GM12875 (cell line): Measurements from ENCODE around the gene AUP1.

ENCODE experiments used
- H3K4me3 ChIP-seq: one replicate; pipeline ENCODE4 v1.5.1; 2011; ENCODE audit warnings: low read depth, low read length, control low read depth
- TF ChIP-seq, protein P1 (sequence below): IDR thresholded peaks from 2 replicates; pipeline ENCODE4 v1.5.1; 2011; ENCODE audit warnings: low read depth, mild to moderate bottlenecking, control low read depth, inconsistent platforms, low read length, moderate library complexity, borderline replicate concordance; ENCODE audit not compliant: insufficient read depth

AUP1 gene

DNA sequence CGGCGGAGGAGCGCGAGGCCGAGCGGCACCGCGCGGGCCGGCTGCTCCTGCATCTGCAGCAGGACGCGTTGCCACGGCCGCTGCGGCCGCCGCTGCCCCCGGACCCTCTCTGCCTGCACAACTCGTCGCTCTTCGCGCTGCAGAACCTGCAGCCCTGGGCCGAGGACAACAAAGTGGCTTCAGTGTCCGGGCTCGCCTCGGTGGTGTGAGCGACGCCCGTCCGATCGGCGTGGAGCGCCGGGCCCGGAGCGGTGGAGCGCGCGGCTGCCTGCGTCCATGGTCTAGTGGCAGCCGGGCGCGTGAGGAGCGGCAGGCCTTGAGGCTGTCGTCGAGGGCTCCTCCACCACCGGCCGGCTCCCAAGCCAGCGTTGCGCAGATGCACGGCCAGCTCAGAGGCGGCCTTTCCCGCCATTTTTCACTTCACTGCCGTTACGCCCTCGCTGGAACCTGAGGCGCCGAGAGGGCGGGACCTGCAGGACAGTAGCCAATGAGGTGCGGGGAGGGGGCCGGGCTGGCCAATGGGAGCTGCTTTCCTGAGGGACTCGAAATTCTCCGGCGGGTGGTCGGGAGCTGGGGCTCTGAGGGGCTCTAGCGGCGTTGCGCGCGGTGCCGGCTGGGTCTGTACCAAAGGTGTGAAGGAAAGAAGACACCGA is 13.4 kb downstream of the AUP1 start:
- TF ChIP-seq, protein P1, sequence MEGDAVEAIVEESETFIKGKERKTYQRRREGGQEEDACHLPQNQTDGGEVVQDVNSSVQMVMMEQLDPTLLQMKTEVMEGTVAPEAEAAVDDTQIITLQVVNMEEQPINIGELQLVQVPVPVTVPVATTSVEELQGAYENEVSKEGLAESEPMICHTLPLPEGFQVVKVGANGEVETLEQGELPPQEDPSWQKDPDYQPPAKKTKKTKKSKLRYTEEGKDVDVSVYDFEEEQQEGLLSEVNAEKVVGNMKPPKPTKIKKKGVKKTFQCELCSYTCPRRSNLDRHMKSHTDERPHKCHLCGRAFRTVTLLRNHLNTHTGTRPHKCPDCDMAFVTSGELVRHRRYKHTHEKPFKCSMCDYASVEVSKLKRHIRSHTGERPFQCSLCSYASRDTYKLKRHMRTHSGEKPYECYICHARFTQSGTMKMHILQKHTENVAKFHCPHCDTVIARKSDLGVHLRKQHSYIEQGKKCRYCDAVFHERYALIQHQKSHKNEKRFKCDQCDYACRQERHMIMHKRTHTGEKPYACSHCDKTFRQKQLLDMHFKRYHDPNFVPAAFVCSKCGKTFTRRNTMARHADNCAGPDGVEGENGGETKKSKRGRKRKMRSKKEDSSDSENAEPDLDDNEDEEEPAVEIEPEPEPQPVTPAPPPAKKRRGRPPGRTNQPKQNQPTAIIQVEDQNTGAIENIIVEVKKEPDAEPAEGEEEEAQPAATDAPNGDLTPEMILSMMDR: no peak

GRCh38 chr2:74515271-74515980 is 14.1 kb downstream of the AUP1 start:
- TF ChIP-seq, protein P1: no peak
- H3K4me3 ChIP-seq: peak overlapping the region; percentile 36

More for the DNA sequence above, 13.4 kb downstream of the AUP1 start:
- peak overlapping the region; percentile 26 for H3K4me3 ChIP-seq

DNA sequence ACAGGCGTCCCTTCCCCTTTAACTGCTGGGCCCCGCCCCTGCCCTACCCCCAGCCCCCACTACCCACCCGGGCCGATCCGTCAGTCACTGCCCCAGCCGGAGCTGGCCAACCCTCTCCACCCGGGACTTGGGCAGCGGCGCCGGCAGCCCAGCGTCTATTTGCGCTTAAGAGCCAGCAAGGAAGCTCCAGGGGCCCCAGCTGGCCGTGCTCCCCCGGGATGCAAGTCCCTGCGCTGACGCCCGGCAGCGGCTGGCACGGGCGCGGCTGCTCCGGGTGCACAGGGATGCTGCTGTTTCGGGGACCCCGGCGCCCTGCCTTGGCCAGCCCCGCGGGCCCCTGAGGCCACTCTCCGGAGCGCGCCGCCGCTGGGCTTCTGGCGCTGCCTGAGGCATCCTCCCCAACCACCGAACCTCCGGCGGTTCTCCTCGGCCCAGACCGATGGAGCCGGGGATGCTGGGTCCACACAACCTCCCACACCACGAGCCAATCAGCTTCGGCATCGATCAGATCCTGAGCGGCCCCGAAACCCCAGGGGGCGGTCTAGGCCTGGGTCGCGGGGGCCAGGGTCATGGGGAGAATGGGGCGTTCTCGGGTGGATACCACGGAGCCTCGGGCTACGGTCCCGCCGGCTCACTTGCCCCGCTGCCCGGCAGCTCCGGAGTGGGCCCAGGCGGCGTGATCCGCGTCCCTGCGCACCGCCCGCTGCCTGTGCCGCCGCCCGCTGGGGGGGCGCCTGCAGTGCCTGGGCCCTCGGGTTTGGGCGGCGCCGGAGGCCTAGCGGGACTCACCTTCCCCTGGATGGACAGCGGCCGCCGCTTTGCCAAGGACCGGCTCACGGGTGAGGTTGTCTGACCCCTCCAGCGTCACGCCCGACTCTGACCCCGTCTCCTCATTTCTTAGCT is 14.9 kb downstream of the AUP1 start, which contains the start of gene TLX2:
Gene TLX2 (plus strand): TSS at position 83 of the 903 bp plus-strand sequence. CDS start 357 bp downstream, at position 440.
- peak within 1 kb of the TSS; percentile 36 for H3K4me3 ChIP-seq
- TF ChIP-seq, protein P1: no peak

GRCh38 chr2:74513605-74514367 is 15.7 kb downstream of the AUP1 start:
- TF ChIP-seq, protein P1: no peak
- H3K4me3 ChIP-seq: no peak overlapping the region

DNA sequence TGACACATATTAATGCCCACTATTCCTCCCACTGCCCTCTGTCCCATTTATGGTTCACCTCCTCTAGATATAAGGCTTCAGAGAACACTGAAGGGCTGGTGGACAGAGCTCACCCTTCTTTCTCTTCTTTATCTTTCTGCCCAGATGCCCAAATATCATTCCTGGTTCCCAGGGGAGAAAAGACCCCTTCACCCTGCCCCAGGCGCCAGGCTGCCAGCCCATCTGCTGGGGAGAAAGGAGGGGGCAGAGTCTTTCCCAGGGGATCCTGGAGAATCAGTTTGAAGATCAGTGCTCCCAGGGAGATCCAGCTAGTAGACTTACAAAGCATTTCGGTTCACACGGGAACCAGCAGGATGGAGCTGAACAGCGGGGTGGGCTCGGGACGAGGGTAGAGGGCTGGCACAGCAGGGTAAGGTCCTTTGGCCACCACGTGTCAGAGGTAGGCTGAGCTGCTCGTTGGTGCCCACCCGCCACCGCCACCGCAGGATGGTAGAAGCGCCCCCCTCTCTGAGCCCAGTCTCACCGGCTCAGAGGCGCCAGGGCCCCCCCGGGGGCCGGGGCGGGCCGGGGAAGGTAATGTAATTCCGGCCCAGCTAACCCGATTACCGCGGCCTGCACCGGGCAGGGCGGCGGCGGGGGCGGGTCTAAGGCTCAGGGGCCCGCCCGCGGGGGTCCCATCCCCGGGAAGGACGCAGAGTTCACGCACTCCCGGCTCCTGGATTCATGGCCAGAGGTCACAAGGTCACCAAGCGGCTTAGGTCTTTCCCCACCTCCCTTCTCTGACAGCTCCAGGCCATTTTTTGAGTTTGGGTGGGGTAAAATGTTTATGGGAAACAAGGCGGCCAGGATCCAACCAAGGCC is 16.5 kb downstream of the AUP1 start:
- no peak overlapping the region for H3K4me3 ChIP-seq

More for the DNA sequence above, 16.5 kb downstream of the AUP1 start:
- TF ChIP-seq, protein P1: no peak
